DMS114 treated with DMSO at 0.1 percent for 48 hours (cell line): ENCODE results near the gene MAGI2.

Experiments
- DNase-seq: peaks from one replicate; lab custom pipeline; 2025; ENCODE audit not compliant: unreplicated experiment; lab: John Stamatoyannopoulos, UW

Gene MAGI2

DNA sequence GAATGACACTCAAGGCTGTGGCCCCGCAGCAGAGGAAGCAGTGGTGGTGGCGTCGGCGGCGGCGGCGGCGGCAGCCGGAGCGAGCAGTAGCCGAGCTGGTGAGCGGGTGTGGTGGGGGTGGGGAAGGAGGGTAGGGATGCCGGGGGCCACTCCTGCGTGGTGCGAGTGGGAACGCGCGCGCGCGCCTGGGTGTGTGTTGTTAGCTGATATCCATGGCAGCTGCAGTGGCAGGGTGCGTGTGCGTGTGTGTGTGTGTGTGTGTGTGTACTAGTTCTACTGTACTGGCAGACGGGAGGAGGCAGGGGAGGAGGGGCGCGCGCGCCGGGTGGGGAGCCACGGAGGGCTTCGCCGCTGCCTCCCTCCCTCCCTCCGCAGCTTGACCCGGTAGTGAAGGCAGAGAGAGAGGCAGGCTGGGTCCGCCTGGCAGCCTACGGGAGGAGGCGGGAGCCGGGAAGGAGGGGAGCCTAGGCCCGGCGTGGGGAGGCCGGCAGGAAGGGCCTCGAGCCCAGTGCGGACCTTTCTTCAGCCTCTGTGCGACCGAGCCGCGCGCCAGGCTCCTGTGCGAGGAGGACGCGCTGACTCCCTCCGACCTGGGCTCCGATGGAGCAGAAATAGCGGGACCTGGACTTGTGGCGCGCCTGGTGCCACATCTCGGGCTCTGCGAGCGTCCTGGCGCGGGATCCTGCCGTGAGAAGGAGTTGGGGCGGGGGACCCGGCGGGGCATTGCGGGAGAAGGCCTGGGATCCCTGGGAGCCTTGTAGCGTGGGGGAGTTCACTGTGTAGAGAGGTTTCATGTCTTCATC lies at the start of gene MAGI2:
TSS of gene MAGI2 (minus strand) at position 110 of the 803 bp plus-strand sequence. CDS start 347 bp downstream, outside the sequence.
- no peak for DNase-seq

GRCh38 chr7:79502151-79502550 lies 48.7 kb upstream of the MAGI2 start:
- DNase-seq, result no peak

GRCh38 chr7:79500759-79501158 lies 47.3 kb upstream of the MAGI2 start:
- no peak for DNase-seq

DNA sequence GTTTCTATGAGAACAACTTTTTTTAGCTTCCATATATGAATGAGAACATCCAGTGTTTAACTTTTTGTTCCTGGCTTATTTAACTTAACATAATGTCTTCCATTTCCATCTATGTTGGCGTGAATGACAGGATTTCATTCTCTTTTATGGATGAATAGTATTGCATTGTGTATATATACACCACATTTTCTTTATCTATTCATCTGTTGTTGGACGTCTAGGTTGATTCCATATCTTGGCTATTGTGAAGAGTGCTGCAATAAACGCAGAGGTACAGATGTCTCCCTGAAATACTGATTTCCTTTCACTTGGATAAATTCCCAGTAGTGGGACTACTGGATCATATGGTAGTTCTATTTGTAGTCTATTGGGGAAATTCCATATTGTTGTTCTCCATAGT lies 44.3 kb upstream of the MAGI2 start:
- no peak for DNase-seq

DNA sequence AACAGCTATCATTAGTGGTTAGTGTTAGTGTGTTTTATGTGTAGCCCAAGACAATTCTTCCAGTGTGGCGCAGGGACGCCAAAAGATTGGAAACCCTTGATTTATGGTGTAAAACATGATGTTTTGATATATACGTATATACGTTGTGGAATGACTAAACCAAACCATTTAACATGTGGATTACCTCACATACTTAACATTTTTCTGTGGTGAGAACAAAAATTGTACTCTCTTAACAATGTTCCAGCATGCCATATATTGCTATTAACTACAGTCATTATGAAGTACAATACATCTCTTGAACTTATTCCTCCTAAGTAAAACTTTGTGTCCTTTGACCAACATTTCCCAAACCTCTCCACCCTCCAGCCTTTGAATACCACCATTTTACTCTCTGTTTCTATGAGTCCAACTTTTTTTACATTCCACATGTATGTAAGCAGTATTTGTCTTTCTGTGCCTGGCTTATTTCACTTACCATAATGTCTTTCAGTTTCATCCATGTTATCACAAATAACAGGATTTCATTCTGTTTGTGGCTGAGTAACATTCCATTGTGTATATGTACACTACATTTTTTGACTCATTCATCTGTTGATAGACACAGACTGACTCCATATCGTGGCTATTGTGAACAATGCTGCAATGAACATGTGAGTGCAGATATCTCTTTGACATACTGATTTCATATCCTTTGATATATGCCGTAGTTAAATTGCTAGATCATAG lies 42.2 kb upstream of the MAGI2 start:
- DNase-seq, result no peak

DNA sequence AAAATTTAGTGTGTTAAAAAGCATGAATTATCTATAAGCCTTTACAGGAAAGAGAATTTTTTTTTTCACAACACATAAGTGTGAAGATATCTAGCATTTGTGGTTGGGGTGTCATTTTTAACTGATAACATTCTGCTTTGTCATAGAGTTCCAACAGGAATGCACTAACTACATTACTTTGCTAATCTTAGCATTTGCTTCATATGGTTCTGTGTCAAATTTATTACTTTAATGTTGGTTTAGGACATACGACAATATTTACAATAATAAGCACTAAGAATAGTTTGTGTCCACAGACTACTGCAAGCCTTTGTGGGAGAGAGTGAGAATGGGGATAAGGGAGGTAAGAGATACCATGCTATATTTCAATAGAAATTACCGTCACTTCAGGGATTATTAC lies 40.6 kb upstream of the MAGI2 start:
- DNase-seq, result no peak

- no peak for DNase-seq
Measured at GRCh38 chr7:79489371-79489770, 35.9 kb upstream of the MAGI2 start.

GRCh38 chr7:79478386-79478785 lies 24.9 kb upstream of the MAGI2 start:
- no peak for DNase-seq

DNA sequence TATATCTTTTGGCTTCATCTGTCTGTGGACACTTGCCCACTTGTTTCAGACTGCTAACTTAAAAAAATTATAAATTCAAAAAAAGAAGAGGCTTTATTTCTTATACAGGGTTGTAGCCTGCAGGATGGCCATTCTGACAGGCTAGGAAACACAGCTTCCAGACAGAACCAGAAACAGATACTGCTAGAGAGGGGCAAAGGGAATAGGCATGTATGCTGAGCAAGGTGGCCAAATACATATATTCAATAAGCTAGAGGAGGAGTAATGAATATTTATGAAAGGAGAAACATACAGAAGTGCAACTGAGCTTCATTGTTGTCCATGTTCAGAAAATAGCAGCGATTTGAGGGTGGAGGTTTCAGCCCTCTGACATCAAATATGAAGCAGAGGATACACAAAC lies 22.0 kb upstream of the MAGI2 start:
- DNase-seq, result no peak

GRCh38 chr7:79471699-79472098 lies 18.2 kb upstream of the MAGI2 start:
- no peak for DNase-seq

DNA sequence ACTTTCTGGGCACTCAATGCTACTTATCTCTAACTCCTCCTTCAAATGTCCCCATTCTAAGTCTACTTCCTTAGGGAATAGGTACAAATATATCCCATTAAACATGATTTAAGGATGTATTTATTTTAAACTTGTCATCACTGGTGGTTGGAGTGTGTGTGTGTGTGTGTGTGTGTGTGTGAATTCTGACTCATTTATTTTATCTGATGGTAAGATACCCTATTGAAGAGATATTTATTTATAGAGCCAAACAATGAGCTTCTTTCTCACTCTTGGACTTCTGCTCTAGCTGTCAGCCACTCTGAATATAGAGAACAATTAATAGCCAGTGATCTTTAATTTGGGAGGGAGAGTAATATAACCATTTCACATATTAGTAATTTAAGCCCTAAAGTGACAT lies 17.8 kb upstream of the MAGI2 start:
- no peak for DNase-seq

DNA sequence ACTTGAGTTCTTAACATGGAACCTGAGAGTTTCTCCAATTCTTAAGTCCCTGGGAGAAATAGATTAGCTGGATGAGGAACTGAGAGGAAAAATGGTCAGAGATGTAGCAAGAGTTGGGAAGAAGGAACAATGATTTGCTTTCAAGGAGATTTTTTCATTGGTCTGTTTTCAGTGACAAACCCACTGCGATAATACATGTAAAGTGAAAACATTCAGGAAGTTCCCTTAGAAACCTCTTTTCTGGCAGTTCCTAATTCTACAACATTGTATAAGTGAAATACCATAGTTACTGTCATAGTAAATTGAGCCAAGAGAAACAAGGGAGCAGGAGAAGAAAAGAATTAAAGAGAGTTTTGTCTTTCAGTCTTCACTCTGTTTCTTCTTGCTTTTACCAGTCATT lies 12.1 kb upstream of the MAGI2 start:
- no peak for DNase-seq

DNA sequence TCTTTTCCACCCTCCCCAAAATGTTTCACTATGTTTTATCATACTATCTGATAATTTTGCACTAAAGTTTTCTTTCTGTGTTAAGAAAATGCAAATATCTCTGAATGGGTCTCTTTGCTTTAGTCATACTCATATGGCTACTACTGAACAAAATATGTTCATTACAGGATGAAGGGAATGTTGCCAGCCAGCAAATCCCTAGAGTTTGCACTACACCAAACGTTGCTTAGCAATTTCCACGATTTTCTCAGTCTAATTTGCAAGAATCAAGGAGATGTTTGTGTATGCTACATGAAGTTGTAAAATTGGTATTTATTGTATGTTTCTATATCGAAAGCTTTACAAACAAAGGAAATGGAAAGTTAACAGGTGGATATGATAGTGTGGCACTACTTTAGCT lies 10.6 kb upstream of the MAGI2 start:
- DNase-seq, result no peak

- no peak for DNase-seq
Measured at GRCh38 chr7:79462390-79462789, 8.9 kb upstream of the MAGI2 start.

DNA sequence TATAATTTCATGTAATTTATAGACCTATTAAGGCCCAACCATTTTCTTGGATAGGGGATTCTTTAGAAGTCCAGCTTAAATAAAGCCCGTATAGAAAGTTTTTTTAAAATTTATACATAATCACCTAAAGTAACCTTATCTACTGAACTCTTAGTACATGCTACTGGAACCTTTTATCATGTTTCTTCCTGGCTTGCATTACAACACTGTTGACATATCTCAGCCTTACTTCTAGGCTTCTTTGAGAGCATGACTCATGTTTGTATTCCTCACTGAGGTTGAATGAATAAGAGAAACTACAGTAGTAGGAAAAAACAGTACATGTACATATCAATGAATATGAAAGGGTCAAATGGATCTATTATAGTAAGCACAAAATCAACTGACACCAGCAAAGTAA lies 8.2 kb upstream of the MAGI2 start:
- DNase-seq, result no peak

GRCh38 chr7:79459381-79459780 lies 5.9 kb upstream of the MAGI2 start:
- DNase-seq, result no peak

DNA sequence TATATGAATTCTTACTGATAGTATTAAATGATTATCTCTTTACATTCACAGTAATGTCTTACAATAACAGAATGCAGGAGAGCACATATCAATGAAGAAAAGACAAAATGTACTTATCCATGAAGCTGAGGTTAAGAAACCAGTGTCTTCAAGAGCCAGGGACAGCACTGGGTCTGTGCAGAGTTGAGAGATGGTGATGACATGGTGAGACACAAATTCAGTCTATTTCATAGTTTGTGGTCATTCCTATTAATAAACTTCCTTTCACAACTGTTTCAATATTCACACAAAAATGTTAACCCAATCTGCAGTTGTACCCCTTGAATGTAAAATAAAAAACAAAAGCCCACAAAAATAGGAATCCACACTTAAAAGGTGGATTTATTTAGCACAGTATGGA lies 5.3 kb upstream of the MAGI2 start:
- DNase-seq, result no peak

DNA sequence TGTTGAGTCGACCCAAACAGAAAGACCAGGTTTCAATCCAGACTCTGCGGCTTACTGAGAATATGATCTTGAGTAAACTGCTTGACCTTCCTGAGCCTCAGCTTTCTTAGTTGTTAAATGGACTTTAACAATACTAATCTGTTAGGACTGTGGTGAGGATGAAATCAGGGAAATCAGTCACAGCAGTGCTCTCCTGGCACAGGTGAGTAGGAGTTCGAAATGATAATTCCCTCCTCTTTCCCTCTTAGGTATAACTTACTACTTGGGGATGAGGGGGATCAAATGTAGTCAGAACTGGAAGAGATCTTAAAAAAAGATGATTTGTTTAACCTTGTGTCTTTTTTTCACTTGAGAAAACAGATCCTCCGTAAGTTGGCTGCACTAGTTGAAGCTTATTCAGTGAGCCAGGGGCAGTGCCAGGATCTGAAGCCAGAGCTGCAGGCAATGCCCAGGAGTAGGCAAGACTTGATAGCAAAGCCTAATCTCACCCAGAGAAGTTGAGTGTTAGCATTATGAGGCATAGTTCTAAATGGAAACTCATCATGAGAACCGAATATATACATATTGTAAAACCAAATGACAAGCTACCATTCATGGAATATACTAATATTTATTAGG lies 1.8 kb upstream of the MAGI2 start:
- DNase-seq, result no peak

- DNase-seq, result no peak
Measured at GRCh38 chr7:79454361-79454960, 994 bp upstream of the MAGI2 start.

DNA sequence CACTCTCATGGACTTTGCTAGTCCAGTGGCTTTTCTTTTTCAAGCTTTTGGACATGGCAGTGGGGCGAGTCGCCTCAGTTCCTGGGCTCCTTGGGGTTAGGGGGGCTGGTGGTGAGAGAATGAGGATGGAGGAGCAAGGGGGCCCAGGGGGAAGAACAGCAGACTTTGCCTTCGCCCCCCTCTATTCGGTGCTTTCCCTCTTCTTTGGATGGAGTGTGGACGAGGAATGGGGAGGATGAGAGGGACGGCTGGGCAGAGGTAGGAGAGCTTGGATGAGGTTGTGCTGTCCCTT lies 255 bp downstream of the MAGI2 start:
- DNase-seq, result no peak

- DNase-seq, result no peak
Measured at GRCh38 chr7:79452495-79453265, 787 bp downstream of the MAGI2 start.
